ENCODE data around the gene AHI1.

AHI1 gene

GRCh38 chr6:135261872-135262725, 235.4 kb downstream of the AHI1 start:
- TF ChIP-seq CTCF (IDR thresholded peaks at IDR 0.05): no peak
- no peak for TF ChIP-seq ZFX (IDR thresholded peaks at IDR 0.05; ENCODE audit: borderline replicate concordance)
- H3K27ac ChIP-seq: no peak overlapping the region

DNA sequence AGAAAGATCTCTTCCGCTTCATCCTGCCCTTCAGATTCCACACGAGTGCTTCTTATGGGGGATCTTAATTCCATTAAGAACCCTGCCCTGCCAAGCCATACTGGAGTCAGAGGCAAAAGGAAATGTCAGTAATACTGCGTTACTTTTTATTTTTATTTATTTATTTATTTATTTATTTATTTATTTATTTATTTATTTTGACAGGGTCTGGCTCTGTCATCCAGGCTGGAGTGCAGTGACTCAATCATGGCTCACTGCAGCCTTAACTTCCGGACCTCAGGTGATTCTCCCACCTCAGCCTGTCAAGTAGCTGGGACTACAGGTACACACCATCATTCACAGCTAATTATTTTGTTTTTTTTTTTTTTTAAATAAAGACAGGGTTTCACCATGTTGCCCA, 236.9 kb downstream of the AHI1 start:
- TF ChIP-seq CTCF (IDR thresholded peaks at IDR 0.05): no peak
- no peak for TF ChIP-seq ZFX (IDR thresholded peaks at IDR 0.05; ENCODE audit: borderline replicate concordance)

GRCh38 chr6:135258970-135259369, 238.6 kb downstream of the AHI1 start:
- H3K27ac ChIP-seq: no peak overlapping the region

More for the DNA sequence above, 236.9 kb downstream of the AHI1 start:
- H3K27ac ChIP-seq: no peak overlapping the region

GRCh38 chr6:135257631-135258405, 239.7 kb downstream of the AHI1 start:
- TF ChIP-seq ZFX (IDR thresholded peaks at IDR 0.05; ENCODE audit: borderline replicate concordance) (no peak), CTCF (IDR thresholded peaks at IDR 0.05) (no peak)

More at GRCh38 chr6:135258970-135259369, 238.6 kb downstream of the AHI1 start:
- TF ChIP-seq CTCF (IDR thresholded peaks at IDR 0.05): no peak
- no peak for TF ChIP-seq ZFX (IDR thresholded peaks at IDR 0.05; ENCODE audit: borderline replicate concordance)

GRCh38 chr6:135256866-135257265, 240.7 kb downstream of the AHI1 start:
- TF ChIP-seq ZFX (IDR thresholded peaks at IDR 0.05; ENCODE audit: borderline replicate concordance) (no peak), CTCF (IDR thresholded peaks at IDR 0.05) (no peak)

More at GRCh38 chr6:135257631-135258405, 239.7 kb downstream of the AHI1 start:
- no peak overlapping the region for H3K27ac ChIP-seq

DNA sequence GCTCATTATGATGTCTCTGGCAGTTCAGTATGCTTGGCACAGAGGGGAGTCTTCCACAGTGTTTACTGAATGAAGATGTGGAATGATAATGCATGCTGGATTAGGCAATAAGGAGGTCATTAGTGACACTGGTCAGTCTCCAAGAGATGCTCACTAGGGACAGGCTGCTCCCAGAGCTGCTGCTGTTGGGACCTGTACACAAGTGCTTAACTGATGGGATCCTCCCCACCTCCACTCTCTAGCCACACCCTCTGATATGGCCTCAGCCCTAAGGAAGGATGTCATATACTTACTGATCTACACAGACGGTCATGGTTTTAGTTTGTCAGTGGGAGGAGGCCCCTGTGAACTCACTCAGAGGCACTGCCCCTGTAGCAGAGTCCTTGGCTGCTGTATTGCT, 243.1 kb downstream of the AHI1 start:
- no peak overlapping the region for H3K27ac ChIP-seq
- TF ChIP-seq ZFX (IDR thresholded peaks at IDR 0.05; ENCODE audit: borderline replicate concordance): no peak
- TF ChIP-seq CTCF (IDR thresholded peaks at IDR 0.05): no peak

More at GRCh38 chr6:135256866-135257265, 240.7 kb downstream of the AHI1 start:
- no peak overlapping the region for H3K27ac ChIP-seq
